NCI-H2029 (cell line): ENCODE data around the gene EIF4G1.

Experiments used
- DNase-seq: peaks from one replicate; lab custom pipeline; 2025; lab: John Stamatoyannopoulos, UW

The EIF4G1 gene

GRCh38 chr3:184350618-184351017, 36.2 kb downstream of the EIF4G1 start:
- no peak for DNase-seq

- DNase-seq: no peak
Measured at GRCh38 chr3:184351511-184352148, 37.2 kb downstream of the EIF4G1 start.

- no peak for DNase-seq
Measured at GRCh38 chr3:184352149-184352785, 37.9 kb downstream of the EIF4G1 start.

GRCh38 chr3:184352897-184353545, 38.6 kb downstream of the EIF4G1 start:
- DNase-seq: no peak

GRCh38 chr3:184353546-184353941, 39.1 kb downstream of the EIF4G1 start:
- no peak for DNase-seq

GRCh38 chr3:184354121-184354728, 39.8 kb downstream of the EIF4G1 start:
- no peak for DNase-seq

- DNase-seq: no peak
Measured at GRCh38 chr3:184354754-184355153, 40.3 kb downstream of the EIF4G1 start.

GRCh38 chr3:184355261-184356040, 41.0 kb downstream of the EIF4G1 start:
- no peak for DNase-seq

- no peak for DNase-seq
Measured at GRCh38 chr3:184357248-184358123, 43.1 kb downstream of the EIF4G1 start.

- DNase-seq: no peak
Measured at GRCh38 chr3:184358124-184358767, 43.8 kb downstream of the EIF4G1 start.

GRCh38 chr3:184358921-184359350, 44.5 kb downstream of the EIF4G1 start:
- DNase-seq: no peak

- DNase-seq: no peak
Measured at GRCh38 chr3:184359610-184360009, 45.2 kb downstream of the EIF4G1 start.

GRCh38 chr3:184360070-184360928, 45.9 kb downstream of the EIF4G1 start:
- no peak for DNase-seq

GRCh38 chr3:184360929-184361531, 46.6 kb downstream of the EIF4G1 start:
- no peak for DNase-seq

GRCh38 chr3:184361532-184361931, 47.1 kb downstream of the EIF4G1 start, which contains the start of the genes CLCN2 and POLR2H:
Gene CLCN2, minus strand, starts transcription at chr3:184361605. Its CDS starts 126 bp downstream, at chr3:184361479.
Gene POLR2H, plus strand, starts transcription at chr3:184361710. Its CDS starts 1,783 bp downstream, at chr3:184363493.
- DNase-seq: peak; percentile 37

GRCh38 chr3:184361932-184362667, 47.7 kb downstream of the EIF4G1 start:
- peak; percentile 68 for DNase-seq

- peak; percentile 96 for DNase-seq
Measured at GRCh38 chr3:184362668-184363546, 48.5 kb downstream of the EIF4G1 start.
